Activated CD8-positive, alpha-beta T cell treated with anti-CD3 and anti-CD28 coated beads for 36 hours (primary cell): ENCODE results near the gene BCKDHA. TPM values are rescaled to one million over a fixed set of nuclear protein-coding genes. Genes with fewer than 3 reads are reported as not detected.
"Not testable (repeated sequence)": the region's sequence is repeated elsewhere in the genome, so short reads cannot be mapped to it uniquely, and the experiment has no call there.

Source experiments
- ATAC-seq: fragments of 200-7000 bp; cut with Tn5 transposase; one replicate; pipeline ENCODE4 v1.10.0; 2021; ENCODE audit warnings: mild to moderate bottlenecking, moderate library complexity
- CTCF ChIA-PET: fragments of 350-600 bp; sonication (Branson Sonifier 250); formaldehyde crosslinking; loops from one replicate; lab custom pipeline; 2021; ENCODE audit warnings: antibody characterized with exemption; lab: Charles Lee
- POLR2A ChIA-PET: fragments of 350-600 bp; sonication (Branson Sonifier 250); formaldehyde crosslinking; loops from one replicate; lab custom pipeline; 2021; ENCODE audit warnings: antibody characterized with exemption; lab: Charles Lee
- DNase-seq: peaks from one replicate; pipeline ENCODE4 v3.0.0-alpha.2; 2020
- H3K27ac Mint-ChIP-seq: one replicate; pipeline ENCODE4 v1.8.0; 2021; ENCODE audit warnings: mild to moderate bottlenecking, mixed read lengths
- H3K27me3 Mint-ChIP-seq: one replicate; pipeline ENCODE4 v1.8.0; 2021; ENCODE audit warnings: mixed read lengths
- H3K36me3 Mint-ChIP-seq: one replicate; pipeline ENCODE4 v1.8.0; 2021; ENCODE audit warnings: low read depth, mixed read lengths
- H3K4me1 Mint-ChIP-seq: one replicate; pipeline ENCODE4 v1.8.0; 2021; ENCODE audit warnings: low read depth, mixed read lengths
- H3K4me3 Mint-ChIP-seq: one replicate; pipeline ENCODE4 v1.8.0; 2021; ENCODE audit warnings: mild to moderate bottlenecking, moderate library complexity, mixed read lengths
- H3K9me3 Mint-ChIP-seq: one replicate; pipeline ENCODE4 v1.8.0; 2021; ENCODE audit warnings: mixed read lengths
- intact Hi-C: fragments of 100-400 bp; cut with micrococcal nuclease; formaldehyde crosslinking; loops from one replicate; pipeline ENCODE4 v1.10.0; 2022
- total RNA-seq, 2 experiments: library from RNA; stranded (reverse); gene quantifications; one replicate each; pipeline ENCODE4 v1.2.3, GENCODE V29; 2021
- TF ChIP-seq, protein P1 (sequence below): fragments of 200-600 bp; IDR thresholded peaks from one replicate; pipeline ENCODE4 v1.8.0; 2022; ENCODE audit warnings: antibody characterized with exemption, mild to moderate bottlenecking

BCKDHA gene
- total RNA-seq, 2 experiments from 2014 or later, result 32.3 to 36.9 TPM

DNA sequence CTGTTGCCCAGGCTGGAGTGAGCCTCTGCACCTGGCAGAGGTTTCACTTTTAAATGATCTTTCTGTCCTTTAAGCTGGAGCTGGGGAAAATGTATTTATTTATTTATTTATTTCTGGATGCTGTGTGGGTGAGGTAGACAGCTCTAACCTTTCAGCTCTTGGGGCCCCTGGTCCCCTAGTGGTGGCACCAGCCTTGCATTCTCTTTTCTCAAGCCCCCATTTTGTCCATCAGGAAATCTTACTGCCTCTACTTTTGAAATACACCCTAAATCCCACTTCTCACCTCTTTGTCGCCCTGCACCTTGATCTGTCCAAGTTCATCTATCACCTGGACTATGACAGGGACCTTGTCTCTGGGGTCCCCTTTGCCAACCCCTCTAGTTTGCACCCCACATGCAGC is 31.5 kb upstream of the BCKDHA start:
- ChIA-PET POLR2A (interaction anchor here (4.2 kb wide), 1 partner anchor 11 kb away, joined by 20 read pairs; no protein-coding TSS in a partner anchor), CTCF (interaction anchor here (0.6 to 1.0 kb wide), 3 partner anchors 9 to 82 kb away, joined by 3 to 4 read pairs (median 3); no protein-coding TSS in a partner anchor)
- Mint-ChIP-seq H3K36me3 (peaks cover 4% of the 10 kb centered on the region), H3K4me3 (no peak overlapping the region), H3K27ac (no peak overlapping the region), H3K9me3 (no peaks in the 10 kb centered on the region), H3K27me3 (no peaks in the 10 kb centered on the region), H3K4me1 (peaks cover 21% of the 10 kb centered on the region)
- TF ChIP-seq, protein P1, sequence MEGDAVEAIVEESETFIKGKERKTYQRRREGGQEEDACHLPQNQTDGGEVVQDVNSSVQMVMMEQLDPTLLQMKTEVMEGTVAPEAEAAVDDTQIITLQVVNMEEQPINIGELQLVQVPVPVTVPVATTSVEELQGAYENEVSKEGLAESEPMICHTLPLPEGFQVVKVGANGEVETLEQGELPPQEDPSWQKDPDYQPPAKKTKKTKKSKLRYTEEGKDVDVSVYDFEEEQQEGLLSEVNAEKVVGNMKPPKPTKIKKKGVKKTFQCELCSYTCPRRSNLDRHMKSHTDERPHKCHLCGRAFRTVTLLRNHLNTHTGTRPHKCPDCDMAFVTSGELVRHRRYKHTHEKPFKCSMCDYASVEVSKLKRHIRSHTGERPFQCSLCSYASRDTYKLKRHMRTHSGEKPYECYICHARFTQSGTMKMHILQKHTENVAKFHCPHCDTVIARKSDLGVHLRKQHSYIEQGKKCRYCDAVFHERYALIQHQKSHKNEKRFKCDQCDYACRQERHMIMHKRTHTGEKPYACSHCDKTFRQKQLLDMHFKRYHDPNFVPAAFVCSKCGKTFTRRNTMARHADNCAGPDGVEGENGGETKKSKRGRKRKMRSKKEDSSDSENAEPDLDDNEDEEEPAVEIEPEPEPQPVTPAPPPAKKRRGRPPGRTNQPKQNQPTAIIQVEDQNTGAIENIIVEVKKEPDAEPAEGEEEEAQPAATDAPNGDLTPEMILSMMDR, result peak; percentile 30
- peak; percentile 57 for DNase-seq
- intact Hi-C loops, result no loop called here
- no peak for ATAC-seq

- H3K9me3 Mint-ChIP-seq, result no peaks in the 10 kb centered on the region
- TF ChIP-seq, protein P1, result no peak
- no peak overlapping the region for H3K4me3 Mint-ChIP-seq
- peaks cover 15% of the 10 kb centered on the region for H3K4me1 Mint-ChIP-seq
- ATAC-seq (no peak), DNase-seq (no peak)
- intact Hi-C loops, result no loop called here
- ChIA-PET CTCF (no interaction called here), POLR2A (no interaction called here)
- H3K27ac Mint-ChIP-seq, result no peak overlapping the region
- peaks cover 2% of the 10 kb centered on the region for H3K36me3 Mint-ChIP-seq
- H3K27me3 Mint-ChIP-seq, result no peaks in the 10 kb centered on the region
These were observed 29.7 kb upstream of the BCKDHA start for GRCh38 chr19:41367848-41368301.

DNA sequence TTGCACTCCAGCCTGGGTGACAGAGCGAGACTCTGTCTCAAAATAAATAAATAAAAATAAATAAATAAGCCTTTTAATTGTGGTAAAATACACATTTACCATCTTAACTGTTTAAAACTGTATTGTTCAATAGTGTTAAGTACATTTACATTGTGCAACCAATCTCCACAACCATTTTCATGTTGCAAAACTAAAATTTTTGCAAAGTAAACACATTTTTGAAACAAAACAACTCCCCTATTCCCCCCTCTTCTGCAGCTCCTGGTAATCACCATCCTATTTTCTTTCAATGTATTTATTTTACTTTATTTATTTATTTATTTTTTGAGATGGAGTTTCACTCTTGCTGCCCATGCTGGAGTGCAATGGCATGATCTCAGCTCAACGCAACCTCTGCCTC is 27.8 kb upstream of the BCKDHA start:
- Mint-ChIP-seq H3K4me3 (no peak overlapping the region), H3K27me3 (no peaks in the 10 kb centered on the region), H3K36me3 (no peaks in the 10 kb centered on the region), H3K9me3 (no peaks in the 10 kb centered on the region), H3K27ac (no peak overlapping the region), H3K4me1 (peaks cover 7% of the 10 kb centered on the region)
- DNase-seq, result no peak
- no peak for ATAC-seq
- TF ChIP-seq, protein P1, result no peak
- ChIA-PET CTCF (interaction anchor here (1.0 to 1.2 kb wide), 2 partner anchors 8 to 13 kb away, joined by 3 read pairs; no protein-coding TSS in a partner anchor), POLR2A (interaction anchor here (1.0 kb wide), 1 partner anchor 17 kb away, joined by 3 read pairs; no protein-coding TSS in a partner anchor)
- intact Hi-C loops, result no loop called here

DNA sequence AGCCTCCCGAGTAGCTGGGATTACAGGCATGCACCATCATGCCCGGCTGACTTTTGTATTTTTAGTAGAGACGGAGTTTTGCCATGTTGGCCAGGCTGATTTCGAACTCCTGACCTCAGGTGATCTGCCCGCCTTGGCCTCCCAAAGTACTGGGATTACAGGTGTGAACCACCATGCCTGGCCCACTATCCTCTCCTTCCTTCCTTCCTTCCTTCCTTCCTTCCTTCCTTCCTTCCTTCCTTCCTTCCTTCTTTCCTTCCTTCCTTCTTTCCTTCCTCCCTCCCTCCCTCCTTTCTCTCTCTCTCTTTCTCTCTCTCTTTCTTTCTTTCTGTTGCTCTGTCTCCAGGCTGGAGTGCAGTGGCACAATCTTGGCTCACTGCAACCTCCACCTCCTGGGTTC is 26.5 kb upstream of the BCKDHA start:
- H3K27ac Mint-ChIP-seq, H3K36me3 Mint-ChIP-seq, H3K27me3 Mint-ChIP-seq, H3K9me3 Mint-ChIP-seq, H3K4me3 Mint-ChIP-seq, CTCF ChIA-PET, ATAC-seq, DNase-seq, POLR2A ChIA-PET, H3K4me1 Mint-ChIP-seq, intact Hi-C loops: not testable (repeated sequence)

GRCh38 chr19:41371541-41371940 is 26.1 kb upstream of the BCKDHA start:
- no peak for DNase-seq

More at GRCh38 chr19:41371541-41371940, 26.1 kb upstream of the BCKDHA start:
- Mint-ChIP-seq H3K27me3 (no peaks in the 10 kb centered on the region), H3K9me3 (no peaks in the 10 kb centered on the region), H3K36me3 (no peaks in the 10 kb centered on the region), H3K4me1 (peaks cover 9% of the 10 kb centered on the region), H3K4me3 (no peak overlapping the region), H3K27ac (no peak overlapping the region)
- POLR2A ChIA-PET, result no interaction called here
- CTCF ChIA-PET, result no interaction called here
- intact Hi-C loops, result no loop called here
- ATAC-seq, result no peak
- TF ChIP-seq, protein P1, result no peak
